ENCODE data around the gene ZNF570.

Gene ZNF570

GRCh38 chr19:37506387-37507166, 37.4 kb downstream of the ZNF570 start, which contains the start of gene ZNF793 (continued):
- TF ChIP-seq ZNF639 (tag by site-specific recombination; IDR thresholded peaks at IDR 0.05) (no peak; the same call in none of the 2 replicates), ZNF184 (tag by site-specific recombination; IDR thresholded peaks at IDR 0.05) (no peak), HIC1 (tag by site-specific recombination; IDR thresholded peaks at IDR 0.05) (no peak), ZNF530 (tag by site-specific recombination; IDR thresholded peaks at IDR 0.05; ENCODE audit: low read depth) (no peak), ZBTB21 (tag by site-specific recombination; IDR thresholded peaks at IDR 0.05) (peak; percentile 73), ZSCAN30 (tag by site-specific recombination; IDR thresholded peaks at IDR 0.05) (peak; percentile 89), ZNF549 (tag by site-specific recombination; IDR thresholded peaks at IDR 0.05) (no peak), ZEB2 (tag by site-specific recombination; IDR thresholded peaks at IDR 0.05) (peak; percentile 97), ZNF555 (tag by site-specific recombination; conservative IDR thresholded peaks at IDR 0.05) (no peak), GLI2 (tag by site-specific recombination; IDR thresholded peaks at IDR 0.05; ENCODE audit: borderline replicate concordance, low read depth) (no peak), ZNF544 (tag by site-specific recombination; IDR thresholded peaks at IDR 0.05) (no peak), SCRT1 (tag by site-specific recombination; IDR thresholded peaks at IDR 0.05; ENCODE audit: borderline replicate concordance) (no peak), PRDM2 (tag by site-specific recombination; IDR thresholded peaks at IDR 0.05; ENCODE audit: borderline replicate concordance) (no peak), ZNF169 (tag by site-specific recombination; IDR thresholded peaks at IDR 0.05) (no peak), ZNF16 (tag by site-specific recombination; IDR thresholded peaks at IDR 0.05; ENCODE audit: low read depth) (0 out of 2 replicates have a peak, but pooled peaks have one; percentile 13), ZNF747 (tag by site-specific recombination; IDR thresholded peaks at IDR 0.05) (no peak), ZNF26 (tag by site-specific recombination; IDR thresholded peaks at IDR 0.05) (no peak), ZNF302 (tag by site-specific recombination; IDR thresholded peaks at IDR 0.05; ENCODE audit: low read depth) (peak; percentile 78), ZNF704 (tag by site-specific recombination; IDR thresholded peaks at IDR 0.05) (0 out of 2 replicates have a peak, but pooled peaks have one; percentile 38), ZNF155 (tag by site-specific recombination; IDR thresholded peaks at IDR 0.05) (no peak), ZNF621 (tag by site-specific recombination; IDR thresholded peaks at IDR 0.05) (no peak), ZFP37 (tag by site-specific recombination; IDR thresholded peaks at IDR 0.05) (peak; percentile 95), ZNF558 (tag by site-specific recombination; IDR thresholded peaks at IDR 0.05) (no peak; the same call in none of the 2 replicates), ZNF146 (tag by site-specific recombination; IDR thresholded peaks at IDR 0.05) (peak; percentile 79), ZNF501 (tag by site-specific recombination; IDR thresholded peaks at IDR 0.05) (peak; percentile 92), ZBTB26 (tag by site-specific recombination; optimal IDR thresholded peaks at IDR 0.05) (peak; percentile 51)

Measured in HEK293 (cell line).